HepG2 (cell line): ENCODE data around the gene LSMEM2. TPM values are rescaled to one million over a fixed set of nuclear protein-coding genes. Genes with fewer than 3 reads are reported as not detected.
A peak's percentile ranks its signal among the peaks of the same experiment; 100 is the strongest.

ENCODE experiments used
- ATAC-seq: fragments of 200-7000 bp; cut with Tn5 transposase; 3 replicates; pipeline ENCODE4 v1.9.1; 2020; ENCODE audit warnings: mild to moderate bottlenecking, moderate library complexity
- BruUV-seq: library from RNA; stranded (reverse); fragments of 400-500 nt; replicated peaks from 2 replicates; lab custom pipeline; 2021; lab: Mats Ljungman, UMichigan
- CTCF ChIA-PET: fragments of 300-600 bp; formaldehyde crosslinking; extraction: SDS; loops from one replicate; lab custom pipeline; 2021; ENCODE audit warnings: low total read pairs, inconsistent platforms, low intra/inter-chr PET ratio; lab: Yijun Ruan, JAX
- POLR2A ChIA-PET: fragments of 350-600 bp; sonication (Branson Sonifier 250); formaldehyde crosslinking; loops from one replicate; lab custom pipeline; 2020; ENCODE audit warnings: antibody characterized with exemption, inconsistent platforms; lab: Yijun Ruan, JAX
- DNase-seq: peaks from one replicate; pipeline ENCODE4 v3.0.0-alpha.2; 2015; ENCODE audit warnings: low spot score
- FAIRE-seq: peaks from 3 replicates; lab custom pipeline; 2011; peaks lifted over from hg19 to GRCh38; lab: Jason Lieb, UNC
- H2AFZ ChIP-seq: one replicate; pipeline ENCODE4 v1.6.1; 2011; ENCODE audit warnings: low read length, inconsistent platforms
- H3K27ac ChIP-seq: fragments of 300-600 bp; 3 replicates; pipeline ENCODE4 v1.8.0; 2011; ENCODE audit warnings: mixed run types, mild to moderate bottlenecking, mixed read lengths, low read length, inconsistent platforms; ENCODE audit not compliant: insufficient read depth; ENCODE audit errors: extremely low read length
- H3K27me3 ChIP-seq, 2 experiments: fragments of 200-600 bp in 1 of 2; 2 replicates in 1 of 2; 3 replicates in 1 of 2; pipeline versions ENCODE4 v1.6.0 to v1.8.0; 2011; ENCODE audit warnings: low read length in 2 of 2, mild to moderate bottlenecking in 2 of 2, moderate library complexity in 2 of 2, inconsistent platforms in 1 of 2; ENCODE audit not compliant: insufficient read depth in 2 of 2, control insufficient read depth in 1 of 2
- H3K36me3 ChIP-seq, 2 experiments: fragments of 200-600 bp in 1 of 2; replicated peaks in 1 of 2; 2 replicates in 1 of 2; 3 replicates in 1 of 2; pipeline versions ENCODE4 v1.5.1 to v1.8.0; 2011; ENCODE audit warnings: low read length in 2 of 2, inconsistent platforms in 1 of 2; ENCODE audit not compliant: insufficient read depth in 2 of 2, control insufficient read depth in 1 of 2
- H3K4me1 ChIP-seq: 2 replicates; pipeline ENCODE4 v1.5.1; 2012; ENCODE audit warnings: low read length, inconsistent platforms; ENCODE audit not compliant: insufficient read depth
- H3K4me2 ChIP-seq: 2 replicates; pipeline ENCODE4 v1.6.0; 2011; ENCODE audit warnings: low read depth, low read length, inconsistent platforms
- H3K4me3 ChIP-seq, 3 experiments: fragments of 200-600 bp in 1 of 3; sonication (generic), shearing (Covaris generic) in 1 of 3; replicated peaks in 1 of 3; 2 replicates each; pipeline ENCODE4 v1.5.1; 2011 to 2016; ENCODE audit warnings: low read length in 3 of 3, inconsistent platforms in 2 of 3, low read depth in 2 of 3, mild to moderate bottlenecking in 2 of 3, control low read depth in 1 of 3, mixed read lengths in 1 of 3; ENCODE audit not compliant: insufficient read depth in 1 of 3
- H3K79me2 ChIP-seq: one replicate; pipeline ENCODE4 v1.6.1; 2011; ENCODE audit warnings: low read length, inconsistent platforms; ENCODE audit not compliant: insufficient read depth
- H3K9ac ChIP-seq: 2 replicates; pipeline ENCODE4 v1.6.0; 2011; ENCODE audit warnings: mild to moderate bottlenecking, low read depth, low read length, inconsistent platforms; ENCODE audit not compliant: insufficient read depth
- H3K9me3 ChIP-seq: 2 replicates; pipeline ENCODE4 v1.5.1; 2012; ENCODE audit warnings: mild to moderate bottlenecking, low read length
- H4K20me1 ChIP-seq: 2 replicates; pipeline ENCODE4 v1.6.0; 2011; ENCODE audit warnings: inconsistent platforms, mild to moderate bottlenecking, low read length, moderate library complexity; ENCODE audit not compliant: insufficient read depth
- ARNT2 ChIP-seq: sonication (generic); formaldehyde crosslinking; IDR thresholded peaks from 2 replicates; pipeline ENCODE4 v1.8.0; 2022; ENCODE audit warnings: mild to moderate bottlenecking, low read depth, missing genetic modification reagents, moderate library complexity
- CREM ChIP-seq, 2 experiments: sonication (generic) in 1 of 2; formaldehyde crosslinking in 1 of 2; IDR thresholded peaks; 2 replicates each; pipeline versions ENCODE4 v1.4.0 to v1.6.1; 2016 to 2020; ENCODE audit warnings: antibody characterized with exemption in 1 of 2, mild to moderate bottlenecking in 1 of 2, missing genetic modification reagents in 1 of 2
- GABPB1 ChIP-seq: IDR thresholded peaks from 2 replicates; pipeline ENCODE4 v1.6.1; 2016; ENCODE audit warnings: mild to moderate bottlenecking, missing genetic modification reagents, moderate library complexity, missing compliant biosample characterization
- HIC2 ChIP-seq: sonication (generic); formaldehyde crosslinking; IDR thresholded peaks from 2 replicates; pipeline ENCODE4 v1.9.0; 2022; ENCODE audit warnings: low read depth, missing genetic modification reagents
- HMG20B ChIP-seq: conservative IDR thresholded peaks from 2 replicates; pipeline ENCODE4 v1.6.1; 2016; ENCODE audit warnings: missing genetic modification reagents, missing compliant biosample characterization
- HNF1B ChIP-seq: sonication (generic); formaldehyde crosslinking; IDR thresholded peaks from 2 replicates; pipeline ENCODE4 v1.5.1; 2020; ENCODE audit warnings: mild to moderate bottlenecking, moderate library complexity, missing genetic modification reagents
- MXD1 ChIP-seq: sonication (generic); formaldehyde crosslinking; IDR thresholded peaks from 2 replicates; pipeline ENCODE4 v1.4.0; 2020; ENCODE audit warnings: mild to moderate bottlenecking, missing genetic modification reagents
- SMC3 ChIP-seq: IDR thresholded peaks from 2 replicates; pipeline ENCODE4 v1.6.1; 2011; ENCODE audit warnings: low read length, improper control_type of control experiment
- TEF ChIP-seq: sonication (generic); formaldehyde crosslinking; IDR thresholded peaks from 2 replicates; pipeline ENCODE4 v1.5.0; 2020; ENCODE audit warnings: missing genetic modification reagents
- TMF1 ChIP-seq: sonication (generic); formaldehyde crosslinking; IDR thresholded peaks from 2 replicates; pipeline ENCODE4 v1.8.1; 2022; ENCODE audit warnings: low read depth, missing genetic modification reagents
- ZBTB25 ChIP-seq: IDR thresholded peaks from 2 replicates; pipeline ENCODE4 v1.6.1; 2018; ENCODE audit warnings: missing genetic modification reagents
- ZFX ChIP-seq: sonication (generic); formaldehyde crosslinking; IDR thresholded peaks from 2 replicates; pipeline ENCODE4 v1.4.0; 2020; ENCODE audit warnings: mild to moderate bottlenecking, low read depth, missing genetic modification reagents, moderate library complexity
- ZNF20 ChIP-seq: sonication (generic); formaldehyde crosslinking; IDR thresholded peaks from 2 replicates; pipeline ENCODE4 v1.4.0; 2020; ENCODE audit warnings: mild to moderate bottlenecking, moderate library complexity, missing genetic modification reagents
- ZNF563 ChIP-seq: sonication (generic); formaldehyde crosslinking; IDR thresholded peaks from 2 replicates; pipeline ENCODE4 v1.8.0; 2022; ENCODE audit warnings: mild to moderate bottlenecking, moderate library complexity, missing genetic modification reagents
- ZNF749 ChIP-seq: sonication (generic); formaldehyde crosslinking; IDR thresholded peaks from 2 replicates; pipeline ENCODE4 v1.8.0; 2022; ENCODE audit warnings: mild to moderate bottlenecking, missing genetic modification reagents, moderate library complexity, borderline replicate concordance
- ZNF775 ChIP-seq: sonication (generic); formaldehyde crosslinking; IDR thresholded peaks from 2 replicates; pipeline ENCODE4 v1.4.0; 2020; ENCODE audit warnings: missing genetic modification reagents, mild to moderate bottlenecking, moderate library complexity, borderline replicate concordance
- WGBS: methylation state at CpG from one replicate; pipeline ENCODE4 v1.1.6; 2017; ENCODE audit warnings: low lambda C conversion rate; 5-methylcytosine and 5-hydroxymethylcytosine counted together
- in situ Hi-C: cut with HindIII; loops from 2 replicates; pipeline ENCODE4 v1.10.0; 2017; ENCODE audit warnings: low pct_unique_long_range_greater_than_20kb; ENCODE audit not compliant: extremely low pct_ligation_motif_present
- intact Hi-C: fragments of 100-400 bp; cut with micrococcal nuclease; formaldehyde crosslinking; loops from one replicate; pipeline ENCODE4 v1.10.0; 2022; ENCODE audit not compliant: unreplicated experiment
- polyA plus RNA-seq, 8 experiments: library from polyadenylated mRNA; depleted of rRNA in 3 of 8; stranded (reverse) in 7 of 8; unstranded in 1 of 8; fragments of >200 nt; fragmentation: Illumina TruSeq in 4 of 8; extraction: Trizol in 4 of 8; gene quantifications; 2 replicates each; pipeline versions ENCODE4 v1.2.1 to v1.2.3, GENCODE V29; 2011 to 2016; ENCODE audit warnings: low read depth in 4 of 8, missing spikeins in 1 of 8, mixed read lengths in 1 of 8; ENCODE audit not compliant: insufficient read depth in 1 of 8
- total RNA-seq, 5 experiments: library from RNA; depleted of rRNA; stranded (reverse); fragments of >200 nt; fragmentation: Illumina TruSeq; extraction: Trizol; gene quantifications; 2 replicates each; pipeline ENCODE4 v1.2.3, GENCODE V29; 2016; ENCODE audit warnings: low read depth in 1 of 5

Gene LSMEM2
- total and polyA plus RNA-seq, 2 of the 13 experiments (the other 11 are each of a cell fraction or from before 2014, with no cell fraction given) = 0.07 to 0.41 TPM

- Histone ChIP-seq H3K4me1 (peaks cover 48% of the 10 kb centered on the region), H3K36me3 (peaks cover 1 to 3% of the 10 kb centered on the region in 2 experiments; a peak in 2 of 5 replicates), H3K9me3 (peaks cover 6% of the 10 kb centered on the region), H3K4me2 (peak within 1 kb of the TSS; percentile 86), H4K20me1 (peaks cover 11% of the 10 kb centered on the region), H3K4me3 (peak within 1 kb of the TSS; percentile 67 to 91 (median 71)), H3K27me3 (no peaks in the 10 kb centered on the region; a peak in 1 of 5 replicates), H3K27ac (peak within 1 kb of the TSS; percentile 96), H3K79me2 (peaks cover 36% of the 10 kb centered on the region), H3K9ac (peak within 1 kb of the TSS; percentile 93), H2AFZ (no peak within 1 kb of the TSS)
- 0% methylated on average over 4 of the region's 14 CpGs for WGBS
- ChIA-PET POLR2A (interaction anchor here (0.9 to 7.9 kb wide), 16 partner anchors 11 to 288 kb away, joined by 3 to 222 read pairs (median 9); partner anchors contain the start of genes CYB561D2, GNAI2, HYAL2 and IFRD2), CTCF (interaction anchor here (1.9 to 2.5 kb wide), 2 partner anchors 19 to 21 kb away, joined by 14 to 15 read pairs; partner anchors contain the start of gene HYAL2)
- peak; percentile 91 for DNase-seq
- FAIRE-seq = peak; percentile 91
- BruUV-seq = TSS peak; percentile 84
- intact Hi-C loops = loop anchor here (1.0 to 5.0 kb wide), 2 partner anchors 21 to 41 kb away; no protein-coding TSS in a partner anchor
- peak; percentile 71 for ATAC-seq
- in situ Hi-C loops = no loop called here
- TF ChIP-seq ZFX (CRISPR knock-in tag) = peak; percentile 95
- TF ChIP-seq ZNF775 (CRISPR knock-in tag) = no peak
- 0 out of 2 replicates have a peak, but pooled peaks have one; percentile 24 for TF ChIP-seq ARNT2 (CRISPR knock-in tag)
- peak; percentile 48; the same call in 1 of the 2 replicates for TF ChIP-seq MXD1 (CRISPR knock-in tag)
- peak; percentile 29; the same call in 1 of the 2 replicates for TF ChIP-seq CREM (IDR thresholded peaks at IDR 0.05)
- TF ChIP-seq CREM (CRISPR knock-in tag; IDR thresholded peaks at IDR 0.05) = no peak
- peak; percentile 75 for TF ChIP-seq HNF1B (CRISPR knock-in tag)
- peak; percentile 63; the same call in 1 of the 2 replicates for TF ChIP-seq TMF1 (CRISPR knock-in tag)
- TF ChIP-seq HMG20B (CRISPR knock-in tag) = no peak
- peak; percentile 70 for TF ChIP-seq HIC2 (CRISPR knock-in tag)
- peak; percentile 48; the same call in 1 of the 2 replicates for TF ChIP-seq ZBTB25 (CRISPR knock-in tag)
- 0 out of 2 replicates have a peak, but pooled peaks have one; percentile 37 for TF ChIP-seq TEF
- peak; percentile 55; the same call in 1 of the 2 replicates for TF ChIP-seq ZNF563
- TF ChIP-seq ZNF20 (CRISPR knock-in tag) = no peak
- TF ChIP-seq GABPB1 (CRISPR knock-in tag) = peak; percentile 56; the same call in 1 of the 2 replicates
- TF ChIP-seq ZNF749 = peak; percentile 72; the same call in 1 of the 2 replicates
- peak; percentile 64; the same call in 1 of the 2 replicates for TF ChIP-seq SMC3
Measured at GRCh38 chr3:50303013-50303815, 24.3 kb downstream of the LSMEM2 start, which contains the start of gene HYAL1. Gene HYAL1, minus strand, starts transcription at chr3:50303574. Its CDS starts 618 bp downstream, at chr3:50302956.
